Breast epithelium (tissue), 3 donors: ENCODE results near the gene OPN1MW3.
"Not testable (repeated sequence)": the region's sequence is repeated elsewhere in the genome, so short reads cannot be mapped to it uniquely, and the experiment has no call there.

Experiments used
- POLR2A ChIP-seq: fragments of 450-650 bp; IDR thresholded peaks from one replicate; pipeline ENCODE4 v1.6.1; 2016; ENCODE audit warnings: antibody characterized with exemption, mild to moderate bottlenecking, moderate library complexity
- POLR2AphosphoS5 ChIP-seq, 3 donors: sonication (generic); formaldehyde crosslinking; IDR thresholded peaks; one replicate each; pipeline ENCODE4 v1.6.1; 2017; ENCODE audit warnings: antibody characterized with exemption in 3 of 3
- TF ChIP-seq, protein P1 (sequence below), 3 donors: fragments of 450-650 bp; IDR thresholded peaks; one replicate each; pipeline ENCODE4 v1.5.1; 2016 to 2017; ENCODE audit warnings: antibody characterized with exemption in 3 of 3, mild to moderate bottlenecking in 3 of 3, moderate library complexity in 3 of 3

DNA sequence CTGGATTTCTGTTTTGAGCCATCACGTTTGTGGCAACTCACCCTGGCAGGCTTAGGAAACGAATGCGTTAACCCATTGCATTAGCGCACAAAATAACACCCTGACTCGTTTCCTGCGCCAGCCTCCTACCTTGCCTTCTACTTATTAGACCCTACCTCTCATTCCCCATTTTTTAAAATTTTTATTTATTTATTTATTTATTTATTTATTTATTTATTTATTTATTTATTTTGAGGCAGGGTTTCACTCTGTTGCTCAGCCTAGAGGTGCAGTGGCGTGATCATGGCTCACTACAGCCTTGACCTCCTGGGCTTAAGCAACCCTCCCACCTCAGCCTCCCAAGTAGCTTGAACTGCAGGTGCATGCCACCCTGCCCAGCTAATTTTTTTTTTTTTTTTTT, 45.6 kb downstream of the OPN1MW3 start:
- TF ChIP-seq, protein P1, sequence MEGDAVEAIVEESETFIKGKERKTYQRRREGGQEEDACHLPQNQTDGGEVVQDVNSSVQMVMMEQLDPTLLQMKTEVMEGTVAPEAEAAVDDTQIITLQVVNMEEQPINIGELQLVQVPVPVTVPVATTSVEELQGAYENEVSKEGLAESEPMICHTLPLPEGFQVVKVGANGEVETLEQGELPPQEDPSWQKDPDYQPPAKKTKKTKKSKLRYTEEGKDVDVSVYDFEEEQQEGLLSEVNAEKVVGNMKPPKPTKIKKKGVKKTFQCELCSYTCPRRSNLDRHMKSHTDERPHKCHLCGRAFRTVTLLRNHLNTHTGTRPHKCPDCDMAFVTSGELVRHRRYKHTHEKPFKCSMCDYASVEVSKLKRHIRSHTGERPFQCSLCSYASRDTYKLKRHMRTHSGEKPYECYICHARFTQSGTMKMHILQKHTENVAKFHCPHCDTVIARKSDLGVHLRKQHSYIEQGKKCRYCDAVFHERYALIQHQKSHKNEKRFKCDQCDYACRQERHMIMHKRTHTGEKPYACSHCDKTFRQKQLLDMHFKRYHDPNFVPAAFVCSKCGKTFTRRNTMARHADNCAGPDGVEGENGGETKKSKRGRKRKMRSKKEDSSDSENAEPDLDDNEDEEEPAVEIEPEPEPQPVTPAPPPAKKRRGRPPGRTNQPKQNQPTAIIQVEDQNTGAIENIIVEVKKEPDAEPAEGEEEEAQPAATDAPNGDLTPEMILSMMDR (IDR thresholded peaks at IDR 0.05): not testable (repeated sequence)
- not testable (repeated sequence) for TF ChIP-seq POLR2A; POLR2AphosphoS5 (IDR thresholded peaks at IDR 0.05)
